ENCODE results near the gene TBC1D13.

The TBC1D13 gene

GRCh38 chr9:128818839-128819715 lies 32.0 kb downstream of the TBC1D13 start:
- no peak for TF ChIP-seq TAF1 (IDR thresholded peaks at IDR 0.05; ENCODE audit: borderline replicate concordance, insufficient read depth, low read length)
- TF ChIP-seq POLR2AphosphoS5 (IDR thresholded peaks at IDR 0.05; ENCODE audit: low read depth, low read length): no peak; the same call in 1 of the 2 replicates
- no peak for TF ChIP-seq FOXP2 (optimal IDR thresholded peaks at IDR 0.05; ENCODE audit: borderline replicate concordance, extremely low read depth, extremely low read length, insufficient read depth)
- TF ChIP-seq REST (IDR thresholded peaks at IDR 0.05; ENCODE audit: insufficient read depth in 1 of 2, low read depth in 2 of 2, low read length in 2 of 2): no peak
- TF ChIP-seq SIN3A (IDR thresholded peaks at IDR 0.05; ENCODE audit: borderline replicate concordance, insufficient read depth, low read length): no peak

GRCh38 chr9:128819716-128820664 lies 32.9 kb downstream of the TBC1D13 start:
- no peak for TF ChIP-seq FOXP2 (optimal IDR thresholded peaks at IDR 0.05; ENCODE audit: borderline replicate concordance, extremely low read depth, extremely low read length, insufficient read depth)
- no peak for TF ChIP-seq POLR2AphosphoS5 (IDR thresholded peaks at IDR 0.05; ENCODE audit: low read depth, low read length)
- no peak for TF ChIP-seq REST (IDR thresholded peaks at IDR 0.05; ENCODE audit: insufficient read depth in 1 of 2, low read depth in 2 of 2, low read length in 2 of 2)
- no peak for TF ChIP-seq TAF1 (IDR thresholded peaks at IDR 0.05; ENCODE audit: borderline replicate concordance, insufficient read depth, low read length)
- no peak for TF ChIP-seq SIN3A (IDR thresholded peaks at IDR 0.05; ENCODE audit: borderline replicate concordance, insufficient read depth, low read length)

- no peak for TF ChIP-seq TAF1 (IDR thresholded peaks at IDR 0.05; ENCODE audit: borderline replicate concordance, insufficient read depth, low read length)
- TF ChIP-seq POLR2AphosphoS5 (IDR thresholded peaks at IDR 0.05; ENCODE audit: low read depth, low read length): no peak
- TF ChIP-seq FOXP2 (optimal IDR thresholded peaks at IDR 0.05; ENCODE audit: borderline replicate concordance, extremely low read depth, extremely low read length, insufficient read depth): no peak
- TF ChIP-seq SIN3A (IDR thresholded peaks at IDR 0.05; ENCODE audit: borderline replicate concordance, insufficient read depth, low read length): no peak
- TF ChIP-seq REST (IDR thresholded peaks at IDR 0.05; ENCODE audit: insufficient read depth in 1 of 2, low read depth in 2 of 2, low read length in 2 of 2): no peak
These were observed 33.9 kb downstream of the TBC1D13 start for GRCh38 chr9:128820665-128821583.

- TF ChIP-seq TAF1 (IDR thresholded peaks at IDR 0.05; ENCODE audit: borderline replicate concordance, insufficient read depth, low read length) (no peak), SIN3A (IDR thresholded peaks at IDR 0.05; ENCODE audit: borderline replicate concordance, insufficient read depth, low read length) (no peak), POLR2AphosphoS5 (IDR thresholded peaks at IDR 0.05; ENCODE audit: low read depth, low read length) (no peak), FOXP2 (optimal IDR thresholded peaks at IDR 0.05; ENCODE audit: borderline replicate concordance, extremely low read depth, extremely low read length, insufficient read depth) (no peak), REST (IDR thresholded peaks at IDR 0.05; ENCODE audit: insufficient read depth in 1 of 2, low read depth in 2 of 2, low read length in 2 of 2) (no peak)
These were observed 34.7 kb downstream of the TBC1D13 start for GRCh38 chr9:128821584-128822406.

Data from PFSK-1 (cell line).